ENCODE data around the gene RAI2.

Gene RAI2

GRCh38 chrX:17809273-17809672 is 51.8 kb downstream of the RAI2 start:
- TF ChIP-seq FOXM1 (IDR thresholded peaks at IDR 0.05; ENCODE audit: borderline replicate concordance) (no peak), ELF4 (IDR thresholded peaks at IDR 0.05) (no peak), PKNOX1 (IDR thresholded peaks at IDR 0.05) (peak; percentile 67), ZNF384 (IDR thresholded peaks at IDR 0.05) (no peak), SP1 (IDR thresholded peaks at IDR 0.05) (no peak), FOXK2 (IDR thresholded peaks at IDR 0.05) (no peak), CTBP1 (IDR thresholded peaks at IDR 0.05; ENCODE audit: borderline replicate concordance) (peak; percentile 70; the same call in 1 of the 2 replicates)
- ChIA-PET CTCF (no interaction called here), POLR2A (no interaction called here)
- DNase-seq (ENCODE audit: extremely low spot score): no peak

GRCh38 chrX:17805120-17805519 is 56.0 kb downstream of the RAI2 start:
- POLR2A ChIA-PET: no interaction called here
- no peak for TF ChIP-seq BHLHE40 (IDR thresholded peaks at IDR 0.05; ENCODE audit: borderline replicate concordance)
- TF ChIP-seq L3MBTL2 (conservative IDR thresholded peaks at IDR 0.05): 0 out of 2 replicates have a peak, but pooled peaks have one; percentile 43
- CTCF ChIA-PET: interaction anchor here (0.7 to 1.1 kb wide), 3 partner anchors 10 to 63 kb away, joined by 3 to 4 read pairs (median 3); no protein-coding TSS in a partner anchor
- DNase-seq (ENCODE audit: extremely low spot score): peak; percentile 53

- ChIA-PET CTCF (interaction anchor here (0.6 to 2.5 kb wide), 2 partner anchors 9 to 68 kb away, joined by 3 to 8 read pairs; no protein-coding TSS in a partner anchor), POLR2A (no interaction called here)
- no peak for DNase-seq (ENCODE audit: extremely low spot score)
- TF ChIP-seq HDGF (IDR thresholded peaks at IDR 0.05; ENCODE audit: borderline replicate concordance) (no peak), L3MBTL2 (conservative IDR thresholded peaks at IDR 0.05) (no peak), ARNT (IDR thresholded peaks at IDR 0.05) (no peak), ZNF384 (IDR thresholded peaks at IDR 0.05) (no peak), PKNOX1 (IDR thresholded peaks at IDR 0.05) (no peak), FOXM1 (IDR thresholded peaks at IDR 0.05; ENCODE audit: borderline replicate concordance) (no peak), FOXA1 (IDR thresholded peaks at IDR 0.05) (no peak), ELF4 (IDR thresholded peaks at IDR 0.05) (no peak), FOXK2 (IDR thresholded peaks at IDR 0.05) (no peak), TARDBP (IDR thresholded peaks at IDR 0.05) (no peak), LEF1 (IDR thresholded peaks at IDR 0.05; ENCODE audit: borderline replicate concordance) (no peak), NFRKB (IDR thresholded peaks at IDR 0.05) (no peak), BHLHE40 (IDR thresholded peaks at IDR 0.05; ENCODE audit: borderline replicate concordance) (no peak), SP1 (IDR thresholded peaks at IDR 0.05) (no peak), CTBP1 (IDR thresholded peaks at IDR 0.05; ENCODE audit: borderline replicate concordance) (no peak), SUZ12 (IDR thresholded peaks at IDR 0.05) (no peak)
These were observed 57.6 kb downstream of the RAI2 start for GRCh38 chrX:17803449-17803848.

- TF ChIP-seq SP1 (IDR thresholded peaks at IDR 0.05): no peak
- TF ChIP-seq FOXA1 (IDR thresholded peaks at IDR 0.05): no peak
- no peak for TF ChIP-seq FOXK2 (IDR thresholded peaks at IDR 0.05)
- TF ChIP-seq ZNF384 (IDR thresholded peaks at IDR 0.05): no peak
- TF ChIP-seq PKNOX1 (IDR thresholded peaks at IDR 0.05): no peak
- TF ChIP-seq NFRKB (IDR thresholded peaks at IDR 0.05): no peak
- TF ChIP-seq HDGF (IDR thresholded peaks at IDR 0.05; ENCODE audit: borderline replicate concordance): no peak
- TF ChIP-seq SUZ12 (IDR thresholded peaks at IDR 0.05): no peak
- no peak for TF ChIP-seq ELF4 (IDR thresholded peaks at IDR 0.05)
- CTCF ChIA-PET: interaction anchor here (2.5 kb wide), 1 partner anchor 10 kb away, joined by 8 read pairs; no protein-coding TSS in a partner anchor
- POLR2A ChIA-PET: no interaction called here
- DNase-seq (ENCODE audit: extremely low spot score): no peak
These were observed 58.3 kb downstream of the RAI2 start for GRCh38 chrX:17802756-17803155.

GRCh38 chrX:17801431-17801830 is 59.7 kb downstream of the RAI2 start:
- ChIA-PET CTCF (interaction anchor here (0.5 to 2.5 kb wide), 2 partner anchors 10 to 11 kb away, joined by 5 to 8 read pairs; no protein-coding TSS in a partner anchor), POLR2A (no interaction called here)
- TF ChIP-seq FOXA1 (IDR thresholded peaks at IDR 0.05): no peak
- no peak for TF ChIP-seq PKNOX1 (IDR thresholded peaks at IDR 0.05)
- no peak for TF ChIP-seq L3MBTL2 (conservative IDR thresholded peaks at IDR 0.05)
- TF ChIP-seq BHLHE40 (IDR thresholded peaks at IDR 0.05; ENCODE audit: borderline replicate concordance): no peak
- no peak for TF ChIP-seq NFRKB (IDR thresholded peaks at IDR 0.05)
- TF ChIP-seq HDGF (IDR thresholded peaks at IDR 0.05; ENCODE audit: borderline replicate concordance): no peak
- no peak for TF ChIP-seq ZNF384 (IDR thresholded peaks at IDR 0.05)
- TF ChIP-seq CTBP1 (IDR thresholded peaks at IDR 0.05; ENCODE audit: borderline replicate concordance): no peak
- TF ChIP-seq TARDBP (IDR thresholded peaks at IDR 0.05): no peak
- TF ChIP-seq SUZ12 (IDR thresholded peaks at IDR 0.05): no peak
- no peak for TF ChIP-seq SP1 (IDR thresholded peaks at IDR 0.05)
- no peak for TF ChIP-seq LEF1 (IDR thresholded peaks at IDR 0.05; ENCODE audit: borderline replicate concordance)
- TF ChIP-seq FOXK2 (IDR thresholded peaks at IDR 0.05): no peak
- no peak for TF ChIP-seq FOXM1 (IDR thresholded peaks at IDR 0.05; ENCODE audit: borderline replicate concordance)
- DNase-seq (ENCODE audit: extremely low spot score): no peak

GRCh38 chrX:17798921-17799320 is 62.2 kb downstream of the RAI2 start:
- POLR2A ChIA-PET: no interaction called here

More at GRCh38 chrX:17798921-17799320, 62.2 kb downstream of the RAI2 start:
- TF ChIP-seq FOXM1 (IDR thresholded peaks at IDR 0.05; ENCODE audit: borderline replicate concordance) (no peak), ELF4 (IDR thresholded peaks at IDR 0.05) (no peak), LEF1 (IDR thresholded peaks at IDR 0.05; ENCODE audit: borderline replicate concordance) (no peak), SUZ12 (IDR thresholded peaks at IDR 0.05) (no peak)
- CTCF ChIA-PET: interaction anchor here (0.6 to 1.5 kb wide), 2 partner anchors 9 to 14 kb away, joined by 3 to 6 read pairs; no protein-coding TSS in a partner anchor
- DNase-seq (ENCODE audit: extremely low spot score): no peak
